ENCODE data around the gene ATP4A.

The ATP4A gene

DNA sequence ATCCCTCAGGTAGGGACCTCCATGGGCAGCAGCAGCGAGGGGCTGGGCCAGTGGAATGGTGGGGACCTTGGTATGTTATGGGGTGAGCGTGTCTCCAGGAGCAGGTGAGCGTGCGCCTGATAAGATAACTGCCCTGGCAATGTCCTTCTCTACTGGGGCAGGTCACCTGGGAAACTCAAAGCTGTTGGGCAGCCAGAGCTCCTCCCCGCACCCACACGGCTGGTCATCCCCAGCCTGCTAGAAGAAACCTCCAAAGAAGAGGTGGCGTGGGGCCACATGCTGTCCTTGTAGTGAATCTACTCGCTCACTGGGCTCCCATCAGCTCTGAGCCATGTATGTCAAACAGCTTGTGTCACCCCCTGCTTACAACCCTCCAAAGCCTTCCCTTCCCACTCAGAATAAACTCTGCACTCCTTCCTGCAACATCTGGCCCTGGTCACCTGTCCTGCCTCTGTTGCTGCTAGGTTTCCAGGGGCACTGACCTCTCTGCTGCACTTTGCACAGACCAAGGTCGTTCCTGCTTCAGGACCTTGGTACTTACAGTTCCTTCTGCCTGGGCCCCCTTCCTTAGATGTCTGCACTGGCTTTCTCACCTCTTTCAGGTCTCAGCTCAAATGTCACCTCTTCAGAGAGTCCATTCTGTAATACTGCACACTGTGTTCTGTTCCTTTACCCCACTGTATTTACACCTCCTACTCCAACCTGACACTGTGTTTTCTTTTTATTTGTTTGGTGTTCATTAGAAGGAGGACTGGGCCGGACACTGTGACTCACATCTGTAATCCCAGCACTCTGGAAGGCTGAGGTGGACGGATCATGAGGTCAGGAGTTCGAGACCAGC, 1.8 kb upstream of the ATP4A start:
- no peak for DNase-seq

DNA sequence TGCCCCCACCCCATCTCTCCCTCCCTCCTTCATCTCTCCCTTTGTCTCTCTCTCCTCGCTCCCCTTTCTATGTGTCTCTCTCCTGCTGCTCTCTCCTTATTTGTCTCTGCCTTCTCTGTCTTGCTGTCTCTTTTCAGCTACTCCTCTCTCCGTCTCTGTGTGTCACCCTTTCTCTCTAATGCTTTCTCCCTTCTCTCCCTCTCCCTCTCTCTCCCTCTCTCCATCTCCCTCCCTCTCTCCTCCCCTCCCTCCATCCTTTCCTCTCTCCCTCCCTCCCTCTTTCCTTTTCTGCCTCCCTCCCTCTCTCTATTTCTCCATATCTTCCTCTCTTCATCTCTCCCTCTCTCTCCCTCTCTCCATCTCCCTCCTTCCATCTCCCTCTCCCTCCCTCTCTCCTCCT, 682 bp downstream of the ATP4A start:
- DNase-seq, result no peak

DNA sequence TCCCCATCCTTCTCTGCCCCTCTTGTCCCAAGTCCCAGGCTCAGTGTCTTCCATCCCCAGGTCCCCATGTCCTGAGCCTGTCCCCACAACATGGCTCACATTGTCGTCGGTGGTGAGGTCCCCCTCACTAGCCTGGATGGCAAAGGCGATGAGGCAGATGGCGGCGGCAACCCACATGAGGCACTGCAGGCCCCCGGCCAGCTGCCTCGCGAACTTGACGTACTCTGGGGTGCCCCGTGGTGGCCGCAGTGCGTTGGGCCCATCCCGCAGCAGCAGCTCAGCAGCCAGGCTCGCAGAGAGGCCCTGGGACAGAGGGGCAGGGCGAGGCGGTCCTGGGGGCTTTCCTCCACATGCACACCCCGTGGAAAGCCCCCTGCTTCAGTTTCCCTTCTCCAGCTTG, 1.1 kb downstream of the ATP4A start:
- no peak for DNase-seq

DNA sequence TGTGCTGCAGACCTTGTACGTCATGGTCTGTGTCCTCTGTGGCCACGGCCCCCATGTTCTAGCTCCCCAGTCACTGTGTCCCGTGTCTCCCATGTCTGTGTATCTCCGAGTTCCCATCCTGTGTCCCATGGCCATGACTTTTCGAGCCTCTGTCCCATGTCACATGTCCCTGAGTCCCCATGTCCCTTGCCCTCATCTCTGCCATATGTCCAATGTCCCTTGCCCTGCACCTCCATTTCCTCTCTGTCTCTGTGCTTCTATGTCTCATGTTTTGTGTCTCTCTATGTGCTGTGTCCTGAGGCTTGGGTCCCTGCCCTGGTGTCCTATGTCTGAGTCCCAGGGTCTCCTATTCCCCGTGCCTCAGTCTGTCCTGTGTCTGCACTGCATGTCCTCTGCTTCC, 2.0 kb downstream of the ATP4A start:
- DNase-seq, result no peak

DNA sequence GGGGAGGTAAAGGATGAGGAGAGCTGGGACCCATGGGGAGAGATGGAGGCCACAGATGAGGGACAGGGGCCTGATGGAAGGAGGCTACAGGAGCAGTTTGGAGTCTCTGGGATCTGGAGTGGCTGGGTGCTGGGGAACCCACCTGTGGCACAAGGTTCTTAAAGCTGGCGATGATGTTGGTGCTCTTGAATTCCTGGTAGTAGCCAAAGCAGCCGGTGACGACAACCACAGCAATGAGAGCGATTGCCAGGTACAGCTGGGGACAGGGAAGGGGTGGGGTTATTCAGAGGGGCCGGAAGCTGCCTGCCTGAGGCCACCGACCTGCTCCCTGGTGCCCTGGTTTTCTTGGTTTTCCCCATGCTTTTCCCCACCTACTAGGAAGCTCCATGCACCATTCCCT, 2.8 kb downstream of the ATP4A start:
- DNase-seq, result no peak

DNA sequence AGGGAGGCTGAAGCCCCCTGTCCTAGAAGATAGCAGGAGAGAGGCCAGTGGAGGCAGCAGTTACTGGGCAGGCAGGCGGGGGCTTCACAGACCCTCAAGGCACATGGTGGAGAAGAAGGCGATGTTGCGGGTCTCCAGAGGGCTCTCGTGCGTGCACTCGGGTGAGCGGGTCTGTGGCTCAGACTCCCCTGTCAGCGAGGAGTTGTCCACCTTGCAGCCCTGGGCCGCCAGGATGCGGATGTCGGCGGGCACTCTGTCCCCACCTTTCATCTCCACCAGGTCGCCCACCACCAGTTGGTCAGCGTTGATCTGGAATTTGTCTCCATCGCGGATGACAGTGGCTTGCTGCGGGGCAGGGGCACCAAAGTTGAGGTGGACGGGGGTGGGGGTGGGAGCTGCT, 3.2 kb downstream of the ATP4A start:
- no peak for DNase-seq

DNA sequence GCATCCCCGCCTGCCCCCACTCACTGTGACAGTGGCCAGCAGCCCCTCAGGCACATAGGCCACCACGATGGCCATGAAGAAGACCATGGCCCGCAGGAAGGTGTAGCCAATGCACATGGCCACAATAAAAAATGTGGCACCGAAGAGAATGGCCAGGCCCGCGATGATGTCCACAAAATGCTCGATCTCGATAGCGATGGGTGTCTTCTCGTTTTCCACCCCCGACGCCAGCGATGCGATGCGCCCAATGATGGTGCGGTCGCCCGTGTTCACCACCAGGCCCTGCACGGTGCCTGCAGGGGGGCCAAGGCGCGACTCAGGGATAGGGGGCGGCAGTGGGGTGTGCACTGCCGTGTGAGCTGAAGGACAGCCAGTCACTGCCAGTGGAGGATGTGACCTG, 3.7 kb downstream of the ATP4A start:
- DNase-seq, result no peak

DNA sequence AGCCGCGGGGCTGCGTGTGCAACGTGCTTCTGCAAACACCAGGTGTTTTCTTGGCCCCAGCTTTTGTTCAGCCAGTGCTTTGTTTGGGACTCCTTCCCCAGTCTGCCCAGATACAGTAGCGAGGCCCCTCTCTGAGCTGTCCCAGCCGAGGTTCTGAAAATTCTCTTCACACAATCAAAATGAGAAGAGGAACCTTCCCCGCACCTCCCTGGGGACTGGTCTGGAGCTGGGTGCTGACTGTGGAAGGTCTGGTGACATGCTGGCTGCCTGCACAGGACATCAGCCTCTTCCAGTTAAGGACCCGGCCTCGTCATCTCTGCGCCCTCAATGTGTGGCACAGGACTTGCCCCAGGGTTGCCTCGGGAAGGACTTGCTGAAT, 4.2 kb downstream of the ATP4A start:
- peak; percentile 15 to 27 for DNase-seq

DNA sequence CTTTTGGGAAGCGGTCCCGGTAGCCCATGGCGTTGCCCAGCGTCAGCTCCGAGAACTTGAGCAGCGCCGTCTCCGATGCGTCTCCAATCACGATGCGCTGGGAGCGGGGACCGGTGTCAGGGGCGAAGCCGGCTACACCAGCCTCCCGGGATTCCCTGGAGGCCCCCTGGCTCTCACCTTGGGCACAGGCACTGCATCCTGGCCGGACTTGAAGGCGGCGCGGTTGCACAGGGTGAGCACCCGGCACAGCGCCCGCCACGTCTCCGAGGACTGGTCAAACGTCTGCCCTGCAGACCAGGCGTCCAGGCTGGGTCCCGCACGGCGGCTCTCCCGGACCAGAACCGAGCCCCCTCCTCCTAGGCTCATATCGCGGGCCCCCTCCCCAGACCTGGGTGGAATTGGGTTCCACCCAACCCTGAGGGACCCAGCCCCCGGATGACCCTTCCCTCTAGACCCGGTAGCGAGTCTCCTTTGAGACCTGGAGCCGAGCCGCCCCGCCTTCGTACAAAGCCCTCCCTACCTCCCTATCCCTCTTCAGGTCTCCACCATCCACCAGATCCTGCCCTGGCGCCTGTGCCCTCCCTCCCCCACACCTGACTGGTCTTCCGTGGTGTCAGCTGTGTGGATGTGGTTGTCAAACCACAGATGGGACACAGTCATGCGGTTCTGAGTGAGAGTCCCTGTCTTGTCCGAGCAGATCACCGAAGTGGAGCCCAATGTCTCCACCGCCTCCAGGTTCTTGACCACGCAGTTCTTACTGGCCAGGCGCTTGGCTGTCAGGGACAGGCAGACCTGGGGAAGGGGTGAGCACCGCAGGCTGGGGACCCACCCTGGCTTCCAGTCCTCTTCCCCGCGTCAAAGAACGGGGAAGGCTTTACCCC, 4.8 kb downstream of the ATP4A start:
- DNase-seq, result no peak

DNA sequence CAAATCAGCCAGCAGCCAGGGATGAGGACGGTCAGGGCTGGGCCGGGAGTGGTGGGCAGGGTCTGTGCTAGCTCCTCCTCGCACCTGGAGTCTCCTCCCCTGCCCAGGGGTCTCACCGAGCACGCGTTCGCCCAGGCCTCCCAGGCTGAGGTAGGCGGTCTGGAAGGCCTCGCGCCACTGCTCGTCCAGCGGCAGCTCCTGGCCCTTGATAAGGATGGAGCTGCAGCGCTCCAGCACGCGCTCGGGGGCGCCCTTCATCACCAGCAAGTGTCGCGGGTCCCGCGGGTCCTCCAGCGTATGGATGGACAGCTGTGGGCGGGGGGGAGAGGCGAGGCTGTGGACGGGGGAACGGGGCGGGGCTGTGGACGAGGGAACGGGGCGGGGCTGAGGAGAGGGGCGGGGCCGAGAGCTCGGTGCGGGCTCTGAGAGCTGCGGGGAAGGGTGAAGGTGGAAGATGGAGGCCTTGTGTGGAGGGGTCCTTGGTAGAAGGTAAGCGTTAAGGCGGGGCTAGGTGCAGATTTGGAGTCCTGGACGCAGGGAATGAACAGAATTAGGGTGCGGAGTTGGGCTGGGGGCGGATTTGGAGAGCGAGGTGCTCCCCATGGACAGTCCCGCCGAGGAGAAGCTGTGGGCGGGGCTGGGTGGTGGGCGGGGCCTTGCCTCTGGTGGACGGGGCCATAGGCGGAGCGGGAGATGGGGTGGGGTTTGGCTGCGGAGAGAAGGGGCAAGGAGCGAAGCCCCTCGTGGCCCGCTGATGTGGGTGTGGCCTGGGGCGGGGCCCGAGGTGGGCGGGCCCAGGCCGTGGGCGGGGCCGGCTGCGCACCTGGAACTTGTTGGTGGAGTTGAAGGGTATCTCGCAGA, 5.7 kb downstream of the ATP4A start:
- no peak for DNase-seq

DNA sequence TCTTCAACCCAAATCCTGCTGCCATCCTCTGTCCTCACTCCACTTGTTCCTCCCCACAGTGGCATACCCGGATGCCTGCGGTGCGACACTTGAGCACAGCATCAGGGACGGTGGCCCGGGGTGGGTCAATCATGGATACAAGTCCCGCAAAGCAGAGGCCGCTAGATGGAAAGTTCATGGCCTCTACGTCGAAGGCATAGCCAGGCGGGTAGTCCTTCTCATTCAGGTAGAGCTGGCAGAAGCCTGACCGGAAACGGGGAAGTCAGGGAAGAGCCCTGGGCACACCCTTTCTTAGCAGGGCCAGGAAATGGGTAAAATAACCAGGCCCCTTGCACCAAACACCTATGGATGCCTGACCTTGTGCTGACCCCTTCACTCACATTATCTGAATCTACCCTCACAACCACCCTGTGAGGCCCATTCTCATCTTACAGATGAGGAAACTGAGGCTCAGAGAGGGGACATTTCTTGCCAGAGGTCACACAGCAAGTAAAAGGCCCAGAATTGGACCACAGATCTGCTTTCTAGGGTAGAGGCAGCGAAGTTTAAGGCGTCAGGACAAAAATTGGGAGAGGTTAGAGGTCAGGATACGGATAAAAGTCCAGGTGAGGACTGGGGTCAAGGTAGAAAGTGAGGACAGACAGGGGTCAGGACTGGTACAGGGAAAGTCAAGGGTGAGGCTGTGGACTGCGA, 6.5 kb downstream of the ATP4A start:
- DNase-seq, result no peak

DNA sequence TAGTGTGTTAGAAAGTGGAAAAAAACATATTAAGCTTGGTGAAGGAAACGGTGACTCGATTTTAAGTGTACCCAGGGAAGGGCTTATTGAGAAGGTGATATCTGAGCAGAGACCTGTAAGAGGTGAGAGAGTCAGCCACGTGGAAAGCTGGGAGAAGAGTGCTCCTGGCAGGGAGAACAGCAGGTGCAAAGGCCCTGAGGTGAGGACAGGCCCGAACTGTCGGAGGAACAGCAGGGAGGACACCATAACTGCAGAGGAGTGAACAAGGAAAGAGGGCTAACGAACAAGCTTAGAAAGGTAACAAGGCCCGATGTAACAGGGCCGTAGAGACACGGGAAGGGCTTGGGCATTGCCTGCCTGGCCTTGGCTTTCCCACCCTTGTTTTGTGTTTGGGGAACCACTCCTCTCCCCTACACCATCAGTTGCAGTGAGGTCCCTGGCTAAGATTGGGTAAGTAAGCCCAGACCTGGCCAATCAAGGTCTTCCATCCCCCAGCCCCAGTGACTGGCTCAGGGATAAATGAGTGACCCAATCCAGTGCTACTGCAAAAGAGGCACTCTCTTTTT, 7.3 kb downstream of the ATP4A start:
- no peak for DNase-seq

DNA sequence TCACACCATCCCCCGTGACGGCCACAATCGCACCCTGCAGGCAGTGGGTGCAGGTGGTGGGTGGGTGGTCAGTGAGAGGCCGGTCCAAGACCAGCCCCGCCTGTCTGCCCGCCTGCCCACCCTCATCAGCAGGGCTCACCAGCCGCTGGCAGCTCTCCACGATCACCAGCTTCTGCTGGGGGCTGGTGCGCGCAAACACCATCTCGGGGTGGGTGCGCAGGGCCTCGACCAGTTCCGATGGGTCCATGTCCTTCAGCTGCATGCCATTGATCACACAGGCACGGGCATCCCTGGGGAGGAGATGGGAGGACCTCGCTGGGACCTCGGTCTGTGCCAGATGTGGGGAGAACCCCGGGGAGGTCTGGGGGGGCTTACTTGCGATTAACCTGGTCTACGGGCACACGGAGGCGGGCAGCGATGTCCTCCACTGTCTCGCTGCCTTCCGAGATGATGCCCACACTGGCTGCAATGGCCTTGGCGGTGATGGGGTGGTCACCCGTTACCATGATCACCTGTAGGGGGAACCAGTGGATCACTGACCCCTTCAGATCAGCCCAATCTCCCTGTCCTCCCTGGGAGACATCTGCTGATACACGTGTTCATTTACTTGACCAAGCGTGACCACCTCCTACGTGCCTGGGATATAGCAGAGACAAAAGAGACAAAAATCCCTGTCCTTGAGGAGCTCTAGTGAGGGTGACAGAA, 8.0 kb downstream of the ATP4A start:
- no peak for DNase-seq

DNA sequence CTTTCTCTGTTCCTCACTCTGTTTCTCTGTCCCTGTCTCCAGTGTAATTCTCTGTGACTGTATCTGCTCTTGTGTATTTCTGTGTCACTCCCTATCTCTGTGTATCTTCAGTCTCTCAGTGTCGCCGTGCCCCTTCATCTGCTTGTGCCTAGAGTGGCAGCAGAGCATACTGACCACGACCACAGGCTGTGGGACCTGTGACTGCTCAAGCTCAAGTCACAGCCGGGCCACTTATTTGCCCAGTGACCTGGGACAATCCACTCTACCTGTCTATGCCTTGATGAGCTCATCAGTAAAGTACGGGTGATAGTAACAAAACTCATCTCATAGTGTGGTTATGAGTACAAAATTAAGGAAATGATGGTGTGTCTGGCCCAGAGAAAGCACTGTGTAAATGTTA, 9.4 kb downstream of the ATP4A start:
- DNase-seq, result no peak

DNA sequence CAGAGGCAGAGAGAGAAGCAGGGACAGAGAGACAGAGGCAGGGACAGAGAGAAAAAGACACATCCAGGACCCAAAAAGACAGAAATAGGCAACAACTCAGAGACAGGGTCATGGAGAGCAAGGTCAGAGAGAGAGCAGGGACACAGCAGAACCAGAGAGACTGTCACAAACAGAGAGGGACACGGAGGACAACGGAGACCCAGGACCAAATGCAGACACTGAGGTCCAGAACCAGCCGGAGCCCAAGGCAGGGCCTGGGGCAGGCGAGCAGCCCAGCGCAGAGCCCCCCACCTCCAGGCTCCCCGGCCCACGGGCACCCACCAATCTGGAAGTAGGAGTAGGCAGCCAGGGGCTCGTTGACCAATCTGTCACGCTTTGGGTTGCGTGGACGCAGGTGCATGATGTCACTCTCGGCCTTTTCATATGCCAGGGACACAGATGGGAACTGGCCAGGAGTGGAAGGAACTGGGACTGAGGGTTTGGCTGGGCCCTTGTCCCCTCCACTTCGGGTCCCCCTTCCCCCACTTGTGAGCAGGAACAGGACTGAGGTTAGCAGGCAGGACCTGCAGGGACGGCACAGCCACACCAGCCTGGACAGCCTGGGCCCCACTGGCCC, 10.0 kb downstream of the ATP4A start:
- no peak for DNase-seq

DNA sequence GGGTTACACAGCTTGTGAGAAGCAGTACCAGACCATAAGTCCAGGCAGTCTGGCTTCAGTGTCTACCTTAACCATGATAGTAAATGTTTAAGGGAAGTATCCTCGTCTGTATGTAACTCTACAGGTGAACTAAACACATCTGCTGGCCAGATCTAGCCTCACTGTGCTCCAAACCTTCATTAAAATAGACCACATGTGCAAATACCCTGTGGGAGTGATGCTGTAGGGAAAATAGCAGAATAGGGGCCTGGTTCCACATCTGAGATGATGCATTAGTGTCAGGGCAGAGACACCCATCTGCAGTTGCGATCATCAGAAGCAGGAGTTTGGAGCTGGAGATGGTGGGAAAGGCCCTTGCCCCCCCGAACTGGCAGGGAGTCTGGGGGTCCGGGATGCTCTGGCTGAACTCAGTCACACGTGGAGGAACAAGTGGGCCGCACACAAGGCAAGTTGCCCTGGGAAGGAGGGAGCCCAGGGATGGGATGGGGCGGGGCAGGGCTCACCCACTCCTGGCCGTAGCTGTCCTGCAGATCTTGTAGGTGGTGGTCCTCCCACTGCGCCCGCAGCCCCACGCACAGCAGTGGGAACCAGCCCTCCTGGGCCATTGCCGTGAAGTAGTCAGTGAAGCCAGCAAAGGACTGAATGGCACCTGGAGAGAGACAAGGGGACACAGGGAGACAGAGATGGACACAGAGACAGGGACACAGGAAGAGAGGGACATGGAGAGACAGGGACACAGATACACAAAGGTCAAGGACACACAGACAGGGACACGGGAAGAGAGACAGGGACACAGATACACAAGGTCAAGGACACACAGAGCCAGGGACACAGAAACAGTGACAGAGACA, 10.7 kb downstream of the ATP4A start:
- DNase-seq, result no peak

DNA sequence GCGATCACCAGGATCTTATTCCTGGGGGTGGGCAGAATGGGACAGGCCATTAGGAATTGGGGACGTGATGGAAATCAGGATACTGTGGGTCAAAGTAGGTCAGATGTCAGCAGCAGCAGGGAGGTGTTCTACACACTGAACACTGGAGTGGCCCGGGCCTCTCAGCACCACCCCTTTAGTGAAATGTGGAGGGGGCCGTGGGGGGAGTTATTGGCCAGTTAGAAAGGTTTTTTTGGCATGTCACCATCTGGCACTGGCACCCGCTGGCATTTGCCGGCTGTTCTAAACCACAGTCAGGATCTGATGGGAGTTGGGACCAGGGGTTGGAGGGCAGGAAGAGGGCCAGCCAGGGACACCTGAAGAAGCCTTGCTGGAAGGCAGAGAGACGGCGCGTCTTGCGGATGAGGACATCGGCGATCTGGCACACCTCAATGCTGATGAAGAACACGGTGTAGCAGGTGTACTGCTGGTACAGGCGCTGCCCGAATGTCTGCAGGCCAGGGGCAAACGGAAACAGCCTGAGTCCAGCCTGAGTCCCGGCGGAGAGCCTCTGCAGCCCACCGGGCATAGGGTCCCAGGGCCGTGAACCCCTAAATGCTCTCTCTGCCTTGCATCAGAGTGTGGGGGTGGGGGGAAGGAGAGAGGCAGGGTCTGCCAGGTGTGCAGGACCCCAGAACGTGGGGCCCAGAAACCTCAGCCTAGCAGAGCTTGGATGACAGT, 12.2 kb downstream of the ATP4A start:
- DNase-seq, result no peak

DNA sequence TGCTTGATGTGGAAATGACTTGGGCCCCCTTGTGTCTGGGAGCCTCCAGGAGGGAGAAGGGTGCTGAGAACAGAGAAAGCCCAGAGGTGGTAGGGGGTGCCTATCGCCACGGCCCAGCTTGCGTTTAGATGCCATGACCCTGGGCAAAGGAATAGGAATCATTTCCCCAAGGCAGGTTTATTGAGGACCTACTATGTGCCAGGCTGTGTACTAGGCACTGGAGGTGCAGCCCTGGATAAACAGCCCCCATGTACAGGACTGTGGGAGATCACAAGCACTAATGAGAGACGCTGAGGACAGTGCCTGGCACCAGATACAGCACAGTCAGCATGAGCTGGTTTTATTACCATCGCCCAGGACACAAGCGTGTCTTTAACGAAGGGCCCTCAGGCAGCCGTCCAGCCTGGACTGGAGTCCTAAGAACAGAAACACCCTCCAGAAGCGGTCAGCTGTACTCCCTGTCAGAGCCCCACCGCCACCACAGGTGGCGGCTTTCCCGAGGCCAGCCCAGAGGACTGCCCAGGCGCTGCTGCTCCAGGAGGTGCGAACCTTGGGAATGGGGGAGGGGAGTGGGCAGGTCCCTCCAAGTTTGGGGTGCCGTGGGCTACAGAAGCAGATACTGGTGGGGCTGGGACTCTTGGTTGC, 13.5 kb downstream of the ATP4A start:
- DNase-seq, result no peak

Data from Kasumi-1 (cell line).